Mesenchymal stem cell (in vitro differentiated cells and primary cell): ENCODE data around the gene ECEL1.

Source experiments
- DNase-seq: peaks from one replicate; pipeline ENCODE4 v3.0.0-alpha.2; 2013
- H2AFZ ChIP-seq: one replicate; pipeline ENCODE4 v1.6.1; 2013; ENCODE audit warnings: low read depth, mild to moderate bottlenecking, control low read depth, inconsistent platforms, low read length, moderate library complexity
- H2AK5ac ChIP-seq: 2 replicates; pipeline ENCODE4 v1.6.1; 2013; ENCODE audit warnings: low read length, moderate library complexity, mild to moderate bottlenecking, inconsistent platforms; ENCODE audit not compliant: severe bottlenecking
- H2BK120ac ChIP-seq: one replicate; pipeline ENCODE4 v1.6.1; 2013; ENCODE audit warnings: low read depth, mild to moderate bottlenecking, inconsistent platforms, low read length, moderate library complexity
- H2BK12ac ChIP-seq, 2 experiments: one replicate each; pipeline ENCODE4 v1.6.1; 2013; ENCODE audit warnings: inconsistent platforms in 2 of 2, low read length in 2 of 2, mild to moderate bottlenecking in 2 of 2, moderate library complexity in 2 of 2, control low read depth in 1 of 2
- H2BK15ac ChIP-seq: one replicate; pipeline ENCODE4 v1.6.1; 2013; ENCODE audit warnings: mild to moderate bottlenecking, low read depth, inconsistent platforms; ENCODE audit not compliant: poor library complexity, severe bottlenecking
- H2BK5ac ChIP-seq: 2 replicates; pipeline ENCODE4 v1.6.1; 2013; ENCODE audit warnings: low read depth, mild to moderate bottlenecking, low read length, control low read depth, inconsistent platforms; ENCODE audit not compliant: poor library complexity, severe bottlenecking
- H3K14ac ChIP-seq, 2 experiments: one replicate each; pipeline ENCODE4 v1.6.1; 2013; ENCODE audit warnings: inconsistent platforms in 2 of 2, low read length in 2 of 2, control low read depth in 1 of 2, mild to moderate bottlenecking in 1 of 2, moderate library complexity in 1 of 2
- H3K18ac ChIP-seq, 2 experiments: one replicate each; pipeline ENCODE4 v1.6.1; 2013; ENCODE audit warnings: inconsistent platforms in 2 of 2, low read length in 2 of 2, control low read depth in 1 of 2, low read depth in 1 of 2, mild to moderate bottlenecking in 1 of 2
- H3K23ac ChIP-seq, 2 experiments: one replicate each; pipeline ENCODE4 v1.6.1; 2013; ENCODE audit warnings: inconsistent platforms in 2 of 2, low read length in 2 of 2, mild to moderate bottlenecking in 2 of 2, moderate library complexity in 2 of 2, control low read depth in 1 of 2
- H3K27ac ChIP-seq: 2 replicates; pipeline ENCODE4 v1.5.1; 2013; ENCODE audit warnings: mild to moderate bottlenecking, moderate library complexity, low read length, control low read depth, inconsistent platforms; ENCODE audit not compliant: poor library complexity, severe bottlenecking
- H3K27me3 ChIP-seq, 2 experiments: 2 replicates each; pipeline versions ENCODE4 v1.6.1 to v1.7.0; 2013; ENCODE audit warnings: low read length in 2 of 2, mild to moderate bottlenecking in 2 of 2, moderate library complexity in 2 of 2, control low read depth in 1 of 2, inconsistent platforms in 1 of 2; ENCODE audit not compliant: control insufficient read depth in 1 of 2, insufficient read depth in 1 of 2
- H3K36me3 ChIP-seq, 2 experiments: 2 replicates each; pipeline versions ENCODE4 v1.6.1 to v1.7.0; 2013; ENCODE audit warnings: low read length in 2 of 2, control low read depth in 1 of 2, inconsistent platforms in 1 of 2, low read depth in 1 of 2, mild to moderate bottlenecking in 1 of 2; ENCODE audit not compliant: insufficient read depth in 2 of 2, control insufficient read depth in 1 of 2
- H3K4ac ChIP-seq, 2 experiments: one replicate each; pipeline ENCODE4 v1.6.1; 2013; ENCODE audit warnings: inconsistent platforms in 2 of 2, low read length in 2 of 2, mild to moderate bottlenecking in 2 of 2, moderate library complexity in 2 of 2, control low read depth in 1 of 2, low read depth in 1 of 2
- H3K4me1 ChIP-seq: 2 replicates; pipeline ENCODE4 v1.6.1; 2013; ENCODE audit warnings: low read depth, low read length, control low read depth; ENCODE audit not compliant: control insufficient read depth, insufficient read depth
- H3K4me2 ChIP-seq: 2 replicates; pipeline ENCODE4 v1.6.1; 2013; ENCODE audit warnings: low read length, mild to moderate bottlenecking, inconsistent platforms; ENCODE audit not compliant: poor library complexity, severe bottlenecking
- H3K4me3 ChIP-seq, 2 experiments: 2 replicates each; pipeline versions ENCODE4 v1.5.1 to v1.7.0; 2013; ENCODE audit warnings: low read length in 2 of 2, mild to moderate bottlenecking in 2 of 2, control low read depth in 1 of 2, low read depth in 1 of 2; ENCODE audit not compliant: insufficient read depth in 1 of 2
- H3K79me1 ChIP-seq: replicated peaks from 2 replicates; pipeline ENCODE4 v1.6.1; 2013; ENCODE audit warnings: mild to moderate bottlenecking, control low read depth, low read length, inconsistent platforms; ENCODE audit not compliant: poor library complexity, severe bottlenecking
- H3K9ac ChIP-seq: 2 replicates; pipeline ENCODE4 v1.7.0; 2013; ENCODE audit warnings: mild to moderate bottlenecking, low read length, moderate library complexity
- H3K9me3 ChIP-seq: 2 replicates; pipeline ENCODE4 v1.7.0; 2013; ENCODE audit warnings: mild to moderate bottlenecking, low read length; ENCODE audit not compliant: control insufficient read depth
- H4K8ac ChIP-seq: one replicate; pipeline ENCODE4 v1.6.1; 2013; ENCODE audit warnings: inconsistent platforms, mild to moderate bottlenecking, low read length, moderate library complexity
- H4K91ac ChIP-seq: one replicate; pipeline ENCODE4 v1.6.1; 2013; ENCODE audit warnings: mild to moderate bottlenecking, low read length, inconsistent platforms
- WGBS: methylation state at CpG from one replicate; pipeline ENCODE4 v1.1.7; 2013; ENCODE audit warnings: mixed read lengths; 5-methylcytosine and 5-hydroxymethylcytosine counted together

The ECEL1 gene

DNA sequence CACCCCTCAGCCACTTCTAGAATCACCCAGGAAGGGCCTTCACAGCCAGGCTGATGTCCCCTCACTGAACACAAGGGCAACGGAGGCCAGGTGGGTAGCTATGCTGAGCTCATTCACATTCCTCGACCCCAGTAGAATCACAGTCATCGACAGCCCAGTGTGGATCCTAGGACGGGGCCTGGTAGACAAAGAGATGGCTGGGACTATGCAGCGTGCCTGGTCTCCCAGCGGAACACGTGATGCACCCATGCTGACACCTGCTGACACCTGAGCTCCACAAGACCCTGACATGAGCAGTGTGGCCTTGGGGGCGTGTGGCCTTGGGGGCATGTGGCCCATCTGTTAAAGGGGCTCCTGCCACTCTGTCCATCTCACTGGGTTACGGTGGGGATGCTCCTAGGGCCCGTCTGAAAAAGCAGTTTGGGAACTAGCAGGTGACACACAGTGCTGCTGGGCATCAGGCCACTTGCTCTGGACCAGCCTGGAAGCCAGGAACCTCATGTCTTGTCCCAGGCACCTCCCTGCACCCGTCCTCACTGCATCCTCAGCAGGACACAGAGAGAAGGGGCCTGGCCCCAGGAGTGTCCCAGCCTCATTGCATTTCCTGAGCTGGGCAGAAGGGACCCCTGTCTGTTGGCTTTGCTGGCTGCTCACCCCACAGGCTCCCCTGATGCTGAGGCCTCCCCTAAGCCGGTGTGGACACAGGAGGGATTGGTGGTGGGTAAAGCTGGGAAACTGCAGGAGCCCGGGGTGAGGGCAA is 9.7 kb downstream of the ECEL1 start:
- 84% methylated on average over 12 of the region's 13 CpGs for WGBS
- H3K4me3 ChIP-seq: no peak overlapping the region
- no peak for DNase-seq

DNA sequence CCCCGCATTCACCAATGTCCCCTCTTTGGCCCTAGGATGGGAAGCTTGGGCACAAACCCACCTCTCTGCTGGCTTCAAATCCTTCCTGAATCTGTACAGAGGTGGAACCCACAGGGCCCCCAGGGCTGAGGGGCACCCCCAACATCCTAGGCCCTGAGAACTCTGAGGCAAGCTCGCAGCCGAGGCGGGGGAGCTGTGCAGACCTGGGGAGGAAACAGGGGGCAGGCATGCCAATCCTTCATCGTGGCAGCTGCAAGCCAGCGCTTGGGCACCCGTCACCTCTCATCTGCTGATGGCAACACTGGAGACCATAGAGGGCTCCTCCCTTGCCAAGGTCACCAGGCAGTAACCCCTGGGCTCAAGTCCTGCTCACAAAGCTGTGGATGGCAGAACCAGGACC is 10.8 kb downstream of the ECEL1 start:
- H3K9me3 ChIP-seq: peaks cover 12% of the 10 kb centered on the region
- H3K4ac ChIP-seq: no peak overlapping the region
- H3K4me2 ChIP-seq: no peak overlapping the region
- no peak overlapping the region for H3K23ac ChIP-seq
- H3K18ac ChIP-seq: no peak overlapping the region
- no peak overlapping the region for H2BK12ac ChIP-seq
- no peak overlapping the region for H2BK15ac ChIP-seq
- H4K8ac ChIP-seq: no peak overlapping the region
- no peaks in the 10 kb centered on the region for H3K79me1 ChIP-seq
- 94% methylated on average over 7 of the region's 7 CpGs for WGBS
- no peak overlapping the region for H3K27ac ChIP-seq
- H3K4me3 ChIP-seq: no peak overlapping the region
- H2BK5ac ChIP-seq: no peak overlapping the region
- no peaks in the 10 kb centered on the region for H3K4me1 ChIP-seq
- H3K14ac ChIP-seq: no peak overlapping the region
- peaks cover 77 to 85% of the 10 kb centered on the region in 2 experiments for H3K27me3 ChIP-seq
- no peak overlapping the region for H2AK5ac ChIP-seq
- no peaks in the 10 kb centered on the region for H3K36me3 ChIP-seq
- H4K91ac ChIP-seq: no peak overlapping the region
- no peak overlapping the region for H2BK120ac ChIP-seq
- H3K9ac ChIP-seq: no peak overlapping the region
- no peak for DNase-seq
- no peak overlapping the region for H2AFZ ChIP-seq

More for the DNA sequence above, 9.7 kb downstream of the ECEL1 start:
- Histone ChIP-seq H3K79me1 (no peaks in the 10 kb centered on the region), H3K36me3 (no peaks in the 10 kb centered on the region), H3K4me2 (no peak overlapping the region), H3K9me3 (peaks cover under 1% of the 10 kb centered on the region), H3K23ac (no peak overlapping the region), H2AFZ (no peak overlapping the region), H2BK15ac (no peak overlapping the region), H2BK12ac (no peak overlapping the region), H3K9ac (no peak overlapping the region), H3K4me1 (no peaks in the 10 kb centered on the region), H2AK5ac (no peak overlapping the region), H3K4ac (no peak overlapping the region), H3K27ac (no peak overlapping the region), H2BK120ac (no peak overlapping the region), H2BK5ac (no peak overlapping the region), H4K91ac (no peak overlapping the region), H3K14ac (no peak overlapping the region), H3K18ac (no peak overlapping the region), H3K27me3 (peaks cover 80 to 85% of the 10 kb centered on the region in 2 experiments), H4K8ac (no peak overlapping the region)

DNA sequence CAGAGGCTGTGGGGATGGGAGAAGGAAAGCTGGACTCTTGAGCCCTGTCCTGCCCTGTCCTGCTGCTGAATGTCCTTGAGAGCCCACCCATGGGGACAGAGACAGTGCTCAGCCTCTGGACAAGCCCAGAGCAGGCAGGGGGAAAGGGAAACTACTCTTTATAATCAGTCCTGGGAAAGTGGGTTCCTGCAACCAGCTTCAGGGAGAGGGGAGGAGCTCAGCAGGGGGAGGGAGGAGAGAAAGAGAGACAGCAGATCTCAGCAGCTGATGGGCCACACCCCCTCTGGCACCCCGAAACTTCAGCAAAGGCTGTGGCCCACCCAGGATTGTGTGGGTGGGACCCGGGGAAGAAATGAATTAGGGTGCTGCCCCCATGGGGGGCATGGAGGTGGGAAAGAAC is 11.6 kb downstream of the ECEL1 start:
- no peak overlapping the region for H3K18ac ChIP-seq
- WGBS: 81% methylated on average over 2 of the region's 2 CpGs
- no peak overlapping the region for H3K9ac ChIP-seq
- no peak overlapping the region for H3K27ac ChIP-seq
- H2BK5ac ChIP-seq: no peak overlapping the region
- H3K27me3 ChIP-seq: peaks cover 72 to 90% of the 10 kb centered on the region in 2 experiments
- H2BK15ac ChIP-seq: no peak overlapping the region
- H3K4me2 ChIP-seq: no peak overlapping the region
- no peak overlapping the region for H3K4me3 ChIP-seq
- no peak overlapping the region for H3K23ac ChIP-seq
- no peak overlapping the region for H2BK120ac ChIP-seq
- no peaks in the 10 kb centered on the region for H3K36me3 ChIP-seq
- no peak overlapping the region for H3K14ac ChIP-seq
- peaks cover 18% of the 10 kb centered on the region for H3K9me3 ChIP-seq
- no peak for DNase-seq
- H4K8ac ChIP-seq: no peak overlapping the region
- no peak overlapping the region for H2BK12ac ChIP-seq
- H3K4ac ChIP-seq: no peak overlapping the region
- H3K4me1 ChIP-seq: no peaks in the 10 kb centered on the region
- no peak overlapping the region for H4K91ac ChIP-seq
- no peak overlapping the region for H2AFZ ChIP-seq
- no peak overlapping the region for H2AK5ac ChIP-seq
- H3K79me1 ChIP-seq: no peaks in the 10 kb centered on the region

DNA sequence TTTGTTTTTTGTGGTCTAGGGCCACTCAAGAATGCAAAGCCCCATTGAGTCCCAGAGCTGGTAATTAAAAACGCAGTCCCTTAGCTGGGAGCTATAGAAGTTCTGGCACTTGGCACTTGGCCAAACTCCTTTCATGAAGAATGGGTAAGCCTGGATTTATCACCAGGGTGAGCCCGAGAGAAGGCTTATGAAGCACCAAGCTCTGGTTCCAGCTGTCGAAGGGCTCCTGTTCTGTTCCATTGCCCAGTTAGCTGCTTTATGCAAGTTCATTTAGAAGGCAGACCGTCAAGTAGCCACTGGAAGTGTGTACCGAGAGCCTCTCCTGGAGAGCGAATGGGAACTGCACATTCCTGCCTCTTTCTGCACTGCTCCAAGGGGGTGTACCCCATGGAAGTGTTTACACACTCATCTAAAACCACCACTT is 14.2 kb downstream of the ECEL1 start:
- Histone ChIP-seq H3K23ac (no peak overlapping the region), H3K18ac (no peak overlapping the region), H2AK5ac (no peak overlapping the region), H2BK120ac (no peak overlapping the region), H3K27me3 (peaks cover 49 to 94% of the 10 kb centered on the region in 2 experiments), H3K9ac (no peak overlapping the region), H3K27ac (no peak overlapping the region), H4K8ac (no peak overlapping the region), H3K9me3 (peaks cover 18% of the 10 kb centered on the region), H3K4me3 (no peak overlapping the region), H3K79me1 (no peaks in the 10 kb centered on the region), H3K4ac (no peak overlapping the region), H2BK12ac (no peak overlapping the region), H2BK15ac (no peak overlapping the region), H3K4me2 (no peak overlapping the region), H3K14ac (no peak overlapping the region), H3K4me1 (no peaks in the 10 kb centered on the region), H2BK5ac (no peak overlapping the region), H3K36me3 (no peaks in the 10 kb centered on the region), H2AFZ (no peak overlapping the region), H4K91ac (no peak overlapping the region)
- DNase-seq: peak; percentile 9
- WGBS: 57% methylated on average over 6 of the region's 6 CpGs
